SK-N-SH treated with all-trans-retinoic acid at 6 μM for 48 hours (cell line): ENCODE results near the gene CEP128.

Source experiments
- ATAC-seq: fragments of 200-7000 bp; cut with Tn5 transposase; 3 replicates; pipeline ENCODE4 v1.9.1; 2020; ENCODE audit warnings: mild to moderate bottlenecking, moderate library complexity
- ARNTL ChIP-seq: fragments of 450-650 bp; formaldehyde crosslinking; IDR thresholded peaks from 2 replicates; pipeline ENCODE4 v1.5.0; 2020; ENCODE audit warnings: low read depth, mild to moderate bottlenecking, moderate library complexity, borderline replicate concordance
- BACH2 ChIP-seq: fragments of 250-450 bp; sonication (Bioruptor Pico); IDR thresholded peaks from 2 replicates; pipeline ENCODE4 v1.9.0; 2021; ENCODE audit warnings: mild to moderate bottlenecking, borderline replicate concordance
- CSDC2 ChIP-seq: fragments of 250-450 bp; sonication (Bioruptor Pico); IDR thresholded peaks from 2 replicates; pipeline ENCODE4 v1.5.0; 2020; ENCODE audit warnings: mild to moderate bottlenecking, moderate library complexity
- ESRRG ChIP-seq: fragments of 250-450 bp; sonication (Bioruptor Pico); IDR thresholded peaks from 2 replicates; pipeline ENCODE4 v1.6.1; 2021; ENCODE audit warnings: mild to moderate bottlenecking
- GLIS3 ChIP-seq: fragments of 250-450 bp; sonication (Bioruptor Pico); IDR thresholded peaks from 2 replicates; pipeline ENCODE4 v1.5.0; 2020; ENCODE audit warnings: mild to moderate bottlenecking, moderate library complexity
- ISL1 ChIP-seq: fragments of 250-450 bp; sonication (Bioruptor Pico); IDR thresholded peaks from 2 replicates; pipeline ENCODE4 v2.1.2; 2022; ENCODE audit warnings: mild to moderate bottlenecking, moderate library complexity
- PPARA ChIP-seq: fragments of 250-450 bp; sonication (Bioruptor Pico); IDR thresholded peaks from 2 replicates; pipeline ENCODE4 v1.5.0; 2020; ENCODE audit warnings: mild to moderate bottlenecking, borderline replicate concordance
- RARB ChIP-seq: fragments of 250-450 bp; sonication (Bioruptor Pico); IDR thresholded peaks from 2 replicates; pipeline ENCODE4 v1.8.0; 2021; ENCODE audit warnings: mild to moderate bottlenecking, moderate library complexity
- SNAI2 ChIP-seq: fragments of 250-450 bp; sonication (Bioruptor Pico); IDR thresholded peaks from 2 replicates; pipeline ENCODE4 v1.5.0; 2020; ENCODE audit warnings: mild to moderate bottlenecking, moderate library complexity
- TCF4 ChIP-seq: fragments of 250-450 bp; sonication (Bioruptor Pico); IDR thresholded peaks from 2 replicates; pipeline ENCODE4 v1.8.0; 2021; ENCODE audit warnings: mild to moderate bottlenecking, moderate library complexity, borderline replicate concordance
- TOX ChIP-seq: fragments of 250-450 bp; sonication (Bioruptor Pico); IDR thresholded peaks from 2 replicates; pipeline ENCODE4 v1.8.0; 2021; ENCODE audit warnings: mild to moderate bottlenecking, moderate library complexity, borderline replicate concordance
- ZC3H10 ChIP-seq: fragments of 250-450 bp; sonication (Bioruptor Pico); IDR thresholded peaks from 2 replicates; pipeline ENCODE4 v1.5.1; 2021; ENCODE audit warnings: mild to moderate bottlenecking, moderate library complexity
- ZFP3 ChIP-seq: fragments of 250-450 bp; sonication (Bioruptor Pico); IDR thresholded peaks from 2 replicates; pipeline ENCODE4 v1.5.0; 2020; ENCODE audit warnings: mild to moderate bottlenecking, moderate library complexity
- ZFP30 ChIP-seq: fragments of 450-650 bp; formaldehyde crosslinking; IDR thresholded peaks from 2 replicates; pipeline ENCODE4 v1.5.0; 2022; ENCODE audit warnings: mild to moderate bottlenecking, moderate library complexity
- ZNF565 ChIP-seq: fragments of 450-650 bp; formaldehyde crosslinking; conservative IDR thresholded peaks from 2 replicates; pipeline ENCODE4 v1.5.0; 2020; ENCODE audit warnings: low read depth, mild to moderate bottlenecking, moderate library complexity
- ZNF70 ChIP-seq: fragments of 450-650 bp; formaldehyde crosslinking; IDR thresholded peaks from 2 replicates; pipeline ENCODE4 v1.5.0; 2020; ENCODE audit warnings: mild to moderate bottlenecking, moderate library complexity
- ZNF8 ChIP-seq: fragments of 450-650 bp; formaldehyde crosslinking; IDR thresholded peaks from 2 replicates; pipeline ENCODE4 v1.5.0; 2020; ENCODE audit warnings: mild to moderate bottlenecking, moderate library complexity
- TF ChIP-seq, protein P1 (sequence below): fragments of 250-450 bp; sonication (Bioruptor Pico); IDR thresholded peaks from 2 replicates; pipeline ENCODE4 v1.8.0; 2021; ENCODE audit warnings: low read depth, mild to moderate bottlenecking, moderate library complexity, borderline replicate concordance
- TF ChIP-seq, protein P2 (sequence below): fragments of 250-450 bp; sonication (Bioruptor Pico); IDR thresholded peaks from 2 replicates; pipeline ENCODE4 v1.5.1; 2020; ENCODE audit warnings: low read depth, mild to moderate bottlenecking, moderate library complexity
- TF ChIP-seq, protein P3 (sequence below): fragments of 250-450 bp; sonication (Bioruptor Pico); IDR thresholded peaks from 2 replicates; pipeline ENCODE4 v1.5.1; 2021; ENCODE audit warnings: mild to moderate bottlenecking, moderate library complexity
- TF ChIP-seq, protein P4 (sequence below): fragments of 250-450 bp; sonication (Bioruptor Pico); IDR thresholded peaks from 2 replicates; pipeline ENCODE4 v1.8.0; 2020; ENCODE audit warnings: mild to moderate bottlenecking, moderate library complexity, borderline replicate concordance
- TF ChIP-seq, protein P5 (sequence below): fragments of 250-450 bp; sonication (Bioruptor Pico); IDR thresholded peaks from 2 replicates; pipeline ENCODE4 v1.5.0; 2020; ENCODE audit warnings: mild to moderate bottlenecking, moderate library complexity

The CEP128 gene

DNA sequence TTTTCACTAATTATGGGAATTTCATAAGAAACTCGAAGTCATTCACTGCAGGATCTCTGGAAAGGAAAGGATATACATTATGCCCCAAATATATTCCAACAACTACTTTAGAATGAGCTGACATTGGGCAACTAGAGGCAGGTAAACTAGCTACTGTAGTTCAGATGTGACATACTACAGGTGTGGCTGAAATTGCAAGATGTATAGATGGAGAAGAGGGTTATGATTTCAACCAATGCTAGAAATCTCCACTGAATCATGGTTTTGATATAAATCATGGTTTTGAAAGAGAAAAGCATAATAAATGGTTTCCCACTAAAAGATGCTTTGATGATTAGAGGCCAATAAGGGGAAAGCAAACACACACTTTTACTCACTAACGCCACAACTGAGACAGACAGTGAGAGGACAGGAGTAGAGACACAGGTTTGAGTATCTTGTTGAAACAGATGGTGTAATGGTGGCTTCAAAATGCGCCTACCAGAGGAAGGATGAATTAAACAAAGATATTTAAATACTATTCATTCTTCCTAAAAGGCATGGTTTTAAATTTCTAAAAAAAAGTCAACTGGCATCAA, 434.2 kb downstream of the CEP128 start (continued):
- TF ChIP-seq ZC3H10 (CRISPR knock-in tag) = no peak
- TF ChIP-seq SNAI2 (CRISPR knock-in tag) = no peak
- TF ChIP-seq, all 23 proteins: peak for 0

DNA sequence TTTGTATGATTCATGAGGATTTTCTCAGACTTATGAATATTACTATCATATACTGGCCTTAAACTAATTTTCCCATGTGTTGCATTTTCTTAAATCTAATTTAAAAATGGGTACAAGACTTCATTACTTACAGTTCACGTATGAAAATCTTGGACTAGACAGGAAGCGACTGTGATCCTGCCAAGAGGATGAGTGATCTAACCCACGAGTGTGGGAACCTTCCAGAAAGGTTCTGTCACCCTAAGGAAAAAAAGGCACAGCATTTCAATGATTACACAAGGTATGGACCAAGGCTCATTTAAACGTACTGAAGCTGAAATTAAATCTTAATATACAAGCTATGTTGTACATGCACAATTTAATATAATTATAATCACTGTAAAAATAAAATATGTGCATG, 436.8 kb downstream of the CEP128 start:
- no peak for ATAC-seq
- TF ChIP-seq, protein P1, sequence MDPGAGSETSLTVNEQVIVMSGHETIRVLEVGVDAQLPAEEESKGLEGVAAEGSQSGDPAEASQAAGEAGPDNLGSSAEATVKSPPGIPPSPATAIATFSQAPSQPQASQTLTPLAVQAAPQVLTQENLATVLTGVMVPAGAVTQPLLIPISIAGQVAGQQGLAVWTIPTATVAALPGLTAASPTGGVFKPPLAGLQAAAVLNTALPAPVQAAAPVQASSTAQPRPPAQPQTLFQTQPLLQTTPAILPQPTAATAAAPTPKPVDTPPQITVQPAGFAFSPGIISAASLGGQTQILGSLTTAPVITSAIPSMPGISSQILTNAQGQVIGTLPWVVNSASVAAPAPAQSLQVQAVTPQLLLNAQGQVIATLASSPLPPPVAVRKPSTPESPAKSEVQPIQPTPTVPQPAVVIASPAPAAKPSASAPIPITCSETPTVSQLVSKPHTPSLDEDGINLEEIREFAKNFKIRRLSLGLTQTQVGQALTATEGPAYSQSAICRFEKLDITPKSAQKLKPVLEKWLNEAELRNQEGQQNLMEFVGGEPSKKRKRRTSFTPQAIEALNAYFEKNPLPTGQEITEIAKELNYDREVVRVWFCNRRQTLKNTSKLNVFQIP (CRISPR knock-in tag) = no peak
- TF ChIP-seq ZNF565 (CRISPR knock-in tag) (no peak), ESRRG (CRISPR knock-in tag) (no peak), ZNF8 (no peak), ZFP3 (CRISPR knock-in tag) (no peak), TCF4 (CRISPR knock-in tag) (no peak), CSDC2 (CRISPR knock-in tag) (no peak), GLIS3 (CRISPR knock-in tag) (no peak), ZNF70 (no peak), RARB (CRISPR knock-in tag) (no peak), TOX (no peak), BACH2 (no peak), ARNTL (CRISPR knock-in tag) (no peak), ZFP30 (CRISPR knock-in tag) (no peak)
- TF ChIP-seq, protein P2, sequence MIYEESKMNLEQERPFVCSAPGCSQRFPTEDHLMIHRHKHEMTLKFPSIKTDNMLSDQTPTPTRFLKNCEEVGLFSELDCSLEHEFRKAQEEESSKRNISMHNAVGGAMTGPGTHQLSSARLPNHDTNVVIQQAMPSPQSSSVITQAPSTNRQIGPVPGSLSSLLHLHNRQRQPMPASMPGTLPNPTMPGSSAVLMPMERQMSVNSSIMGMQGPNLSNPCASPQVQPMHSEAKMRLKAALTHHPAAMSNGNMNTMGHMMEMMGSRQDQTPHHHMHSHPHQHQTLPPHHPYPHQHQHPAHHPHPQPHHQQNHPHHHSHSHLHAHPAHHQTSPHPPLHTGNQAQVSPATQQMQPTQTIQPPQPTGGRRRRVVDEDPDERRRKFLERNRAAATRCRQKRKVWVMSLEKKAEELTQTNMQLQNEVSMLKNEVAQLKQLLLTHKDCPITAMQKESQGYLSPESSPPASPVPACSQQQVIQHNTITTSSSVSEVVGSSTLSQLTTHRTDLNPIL (CRISPR knock-in tag) = no peak
- TF ChIP-seq, protein P3, sequence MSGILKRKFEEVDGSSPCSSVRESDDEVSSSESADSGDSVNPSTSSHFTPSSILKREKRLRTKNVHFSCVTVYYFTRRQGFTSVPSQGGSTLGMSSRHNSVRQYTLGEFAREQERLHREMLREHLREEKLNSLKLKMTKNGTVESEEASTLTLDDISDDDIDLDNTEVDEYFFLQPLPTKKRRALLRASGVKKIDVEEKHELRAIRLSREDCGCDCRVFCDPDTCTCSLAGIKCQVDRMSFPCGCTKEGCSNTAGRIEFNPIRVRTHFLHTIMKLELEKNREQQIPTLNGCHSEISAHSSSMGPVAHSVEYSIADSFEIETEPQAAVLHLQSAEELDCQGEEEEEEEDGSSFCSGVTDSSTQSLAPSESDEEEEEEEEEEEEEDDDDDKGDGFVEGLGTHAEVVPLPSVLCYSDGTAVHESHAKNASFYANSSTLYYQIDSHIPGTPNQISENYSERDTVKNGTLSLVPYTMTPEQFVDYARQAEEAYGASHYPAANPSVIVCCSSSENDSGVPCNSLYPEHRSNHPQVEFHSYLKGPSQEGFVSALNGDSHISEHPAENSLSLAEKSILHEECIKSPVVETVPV (CRISPR knock-in tag) = no peak

DNA sequence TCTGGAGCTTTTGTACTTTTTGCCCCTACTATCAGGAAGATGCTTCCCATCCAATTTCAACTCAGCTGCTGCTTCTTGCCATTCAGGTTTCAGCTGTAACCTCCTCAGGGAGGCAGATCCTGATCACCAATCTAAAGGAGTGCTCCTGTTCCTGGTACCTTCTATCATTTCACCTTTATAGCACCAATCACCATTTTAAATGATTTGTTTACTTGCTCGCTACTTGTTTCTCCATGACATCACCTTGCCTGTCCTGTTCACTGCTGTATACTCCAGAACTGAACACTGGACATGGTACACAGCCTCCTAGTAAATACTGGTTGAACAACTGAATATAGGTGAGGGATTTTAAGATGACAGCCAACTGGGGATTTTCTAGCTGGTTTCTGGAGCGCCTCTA, 443.0 kb downstream of the CEP128 start:
- ATAC-seq = no peak
- TF ChIP-seq BACH2 (no peak), PPARA (no peak), ISL1 (CRISPR knock-in tag) (no peak), GLIS3 (CRISPR knock-in tag) (no peak), RARB (CRISPR knock-in tag) (no peak), ZC3H10 (CRISPR knock-in tag) (no peak), ZNF8 (no peak), ZFP3 (CRISPR knock-in tag) (no peak)
- TF ChIP-seq, protein P1 (CRISPR knock-in tag) = no peak
- TF ChIP-seq, protein P4, sequence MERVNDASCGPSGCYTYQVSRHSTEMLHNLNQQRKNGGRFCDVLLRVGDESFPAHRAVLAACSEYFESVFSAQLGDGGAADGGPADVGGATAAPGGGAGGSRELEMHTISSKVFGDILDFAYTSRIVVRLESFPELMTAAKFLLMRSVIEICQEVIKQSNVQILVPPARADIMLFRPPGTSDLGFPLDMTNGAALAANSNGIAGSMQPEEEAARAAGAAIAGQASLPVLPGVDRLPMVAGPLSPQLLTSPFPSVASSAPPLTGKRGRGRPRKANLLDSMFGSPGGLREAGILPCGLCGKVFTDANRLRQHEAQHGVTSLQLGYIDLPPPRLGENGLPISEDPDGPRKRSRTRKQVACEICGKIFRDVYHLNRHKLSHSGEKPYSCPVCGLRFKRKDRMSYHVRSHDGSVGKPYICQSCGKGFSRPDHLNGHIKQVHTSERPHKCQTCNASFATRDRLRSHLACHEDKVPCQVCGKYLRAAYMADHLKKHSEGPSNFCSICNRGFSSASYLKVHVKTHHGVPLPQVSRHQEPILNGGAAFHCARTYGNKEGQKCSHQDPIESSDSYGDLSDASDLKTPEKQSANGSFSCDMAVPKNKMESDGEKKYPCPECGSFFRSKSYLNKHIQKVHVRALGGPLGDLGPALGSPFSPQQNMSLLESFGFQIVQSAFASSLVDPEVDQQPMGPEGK (CRISPR knock-in tag) = no peak
- TF ChIP-seq, protein P3 (CRISPR knock-in tag) = no peak
- TF ChIP-seq, protein P5, sequence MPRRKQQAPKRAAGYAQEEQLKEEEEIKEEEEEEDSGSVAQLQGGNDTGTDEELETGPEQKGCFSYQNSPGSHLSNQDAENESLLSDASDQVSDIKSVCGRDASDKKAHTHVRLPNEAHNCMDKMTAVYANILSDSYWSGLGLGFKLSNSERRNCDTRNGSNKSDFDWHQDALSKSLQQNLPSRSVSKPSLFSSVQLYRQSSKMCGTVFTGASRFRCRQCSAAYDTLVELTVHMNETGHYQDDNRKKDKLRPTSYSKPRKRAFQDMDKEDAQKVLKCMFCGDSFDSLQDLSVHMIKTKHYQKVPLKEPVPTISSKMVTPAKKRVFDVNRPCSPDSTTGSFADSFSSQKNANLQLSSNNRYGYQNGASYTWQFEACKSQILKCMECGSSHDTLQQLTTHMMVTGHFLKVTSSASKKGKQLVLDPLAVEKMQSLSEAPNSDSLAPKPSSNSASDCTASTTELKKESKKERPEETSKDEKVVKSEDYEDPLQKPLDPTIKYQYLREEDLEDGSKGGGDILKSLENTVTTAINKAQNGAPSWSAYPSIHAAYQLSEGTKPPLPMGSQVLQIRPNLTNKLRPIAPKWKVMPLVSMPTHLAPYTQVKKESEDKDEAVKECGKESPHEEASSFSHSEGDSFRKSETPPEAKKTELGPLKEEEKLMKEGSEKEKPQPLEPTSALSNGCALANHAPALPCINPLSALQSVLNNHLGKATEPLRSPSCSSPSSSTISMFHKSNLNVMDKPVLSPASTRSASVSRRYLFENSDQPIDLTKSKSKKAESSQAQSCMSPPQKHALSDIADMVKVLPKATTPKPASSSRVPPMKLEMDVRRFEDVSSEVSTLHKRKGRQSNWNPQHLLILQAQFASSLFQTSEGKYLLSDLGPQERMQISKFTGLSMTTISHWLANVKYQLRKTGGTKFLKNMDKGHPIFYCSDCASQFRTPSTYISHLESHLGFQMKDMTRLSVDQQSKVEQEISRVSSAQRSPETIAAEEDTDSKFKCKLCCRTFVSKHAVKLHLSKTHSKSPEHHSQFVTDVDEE (CRISPR knock-in tag) = no peak
- TF ChIP-seq, all 23 proteins: peak for 0
